SKM-1 (cell line): Measurements from ENCODE around the gene NISCH.

Experiments used
- DNase-seq: peaks from one replicate; lab custom pipeline; 2025; ENCODE audit not compliant: unreplicated experiment; lab: John Stamatoyannopoulos, UW

The NISCH gene

DNA sequence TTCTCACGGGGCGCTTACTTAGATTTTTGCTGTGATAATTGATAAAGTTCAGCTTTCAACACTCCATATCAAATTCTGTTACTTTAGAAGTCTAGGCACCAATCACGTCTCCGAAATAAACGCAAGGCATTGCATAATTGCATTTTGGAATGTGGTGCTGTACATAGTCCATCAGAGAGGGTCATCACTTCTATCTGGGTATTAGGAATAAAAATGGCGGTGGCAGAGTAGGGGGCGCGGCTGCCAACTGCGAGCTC lies 80.6 kb downstream of the NISCH start:
- no peak for DNase-seq

DNA sequence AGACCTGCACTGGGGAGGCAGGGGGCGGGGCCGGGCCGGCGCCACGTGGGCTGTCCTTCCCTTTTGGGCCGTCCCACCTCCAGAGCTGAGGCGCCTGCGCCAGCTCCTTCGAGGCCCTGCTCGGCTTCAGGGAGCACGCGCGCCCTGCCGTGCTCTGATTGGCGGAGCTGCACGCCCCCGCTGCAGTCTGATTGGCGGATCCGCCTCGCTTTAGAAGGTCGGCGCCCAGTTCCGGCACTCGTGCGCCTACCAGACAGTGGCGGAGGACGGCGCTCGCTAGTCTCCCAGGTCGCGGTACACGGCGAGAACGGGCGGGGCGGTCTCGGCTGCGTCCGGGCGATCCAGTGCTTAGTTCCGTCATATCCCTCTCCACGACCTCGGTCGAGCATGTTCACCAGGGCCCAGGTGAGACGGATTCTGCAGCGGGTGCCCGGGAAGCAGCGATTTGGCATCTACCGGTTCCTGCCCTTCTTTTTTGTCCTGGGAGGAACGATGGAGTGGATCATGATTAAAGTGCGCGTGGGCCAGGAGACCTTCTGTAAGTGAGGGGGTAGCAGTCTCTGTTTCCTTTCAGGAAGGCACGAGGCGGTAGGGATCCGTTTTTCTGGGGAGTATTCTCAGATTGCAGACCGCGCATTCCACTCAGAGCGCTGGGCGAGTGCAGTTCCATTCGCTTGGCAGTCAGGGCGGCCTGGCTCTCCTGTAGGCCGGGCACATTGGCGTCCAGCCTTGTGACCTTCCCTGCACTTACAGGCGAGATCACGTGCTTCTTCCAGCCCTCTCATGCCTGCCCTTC lies 81.2 kb downstream of the NISCH start, which contains the start of gene UQCC5:
Gene UQCC5, plus strand, starts transcription at position 237 of the 796 bp plus-strand sequence. Its CDS starts 151 bp downstream, at position 388.
- DNase-seq, result peak; percentile 91

DNA sequence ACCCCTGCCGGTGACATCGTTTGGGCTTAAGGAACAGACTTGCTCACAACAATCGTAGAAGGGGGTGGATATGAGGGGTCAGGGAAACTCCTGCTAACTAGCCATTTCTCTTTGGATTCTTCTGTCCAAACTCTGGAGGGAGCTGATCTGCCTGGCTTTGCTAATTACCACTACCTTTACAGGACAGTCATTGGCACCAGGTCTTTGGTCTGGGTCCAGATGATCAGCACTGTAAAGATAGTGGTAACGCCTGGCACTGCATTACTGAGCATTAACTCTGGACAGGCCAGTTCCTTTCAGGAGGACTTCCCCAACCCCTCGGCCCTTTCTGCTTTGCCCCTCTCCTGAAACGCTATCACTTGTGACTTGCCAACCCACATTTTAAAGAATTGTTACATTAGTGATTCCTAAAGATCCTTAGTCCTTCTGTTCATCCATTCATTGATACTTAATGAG lies 81.8 kb downstream of the NISCH start:
- DNase-seq, result no peak

DNA sequence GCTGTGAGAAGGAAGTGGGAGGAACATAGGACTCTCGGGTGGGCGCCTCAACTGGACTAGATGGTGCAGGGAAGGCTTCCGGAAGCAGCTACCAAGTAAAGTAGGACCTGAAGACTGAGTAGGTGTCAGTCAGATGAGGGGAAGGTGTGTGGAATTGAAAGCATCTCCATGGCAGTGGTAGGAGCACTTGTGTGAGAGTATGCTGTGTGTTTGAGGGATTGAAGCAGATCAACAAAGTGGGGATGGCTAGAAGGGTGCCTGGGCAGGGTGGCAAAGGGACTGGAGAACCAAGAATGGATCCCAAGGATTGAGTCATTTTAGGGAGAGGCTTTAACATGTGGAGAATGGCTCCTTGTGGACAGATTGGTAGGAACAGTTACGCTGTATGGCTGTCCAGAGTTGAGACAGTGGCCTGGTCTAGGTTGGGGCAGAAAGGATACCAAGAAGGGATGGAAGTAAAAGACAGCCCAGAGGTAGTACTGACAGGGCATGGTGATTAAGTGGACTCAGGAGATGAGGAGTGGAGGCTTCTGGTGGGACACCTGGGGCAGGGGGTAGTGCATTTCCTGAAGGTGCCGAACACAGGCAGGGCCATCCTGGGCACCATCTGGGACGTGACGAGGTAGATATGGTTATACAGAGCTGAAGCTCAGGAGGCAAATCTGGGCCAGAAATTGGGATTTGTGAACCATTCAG lies 82.5 kb downstream of the NISCH start:
- DNase-seq, result no peak

DNA sequence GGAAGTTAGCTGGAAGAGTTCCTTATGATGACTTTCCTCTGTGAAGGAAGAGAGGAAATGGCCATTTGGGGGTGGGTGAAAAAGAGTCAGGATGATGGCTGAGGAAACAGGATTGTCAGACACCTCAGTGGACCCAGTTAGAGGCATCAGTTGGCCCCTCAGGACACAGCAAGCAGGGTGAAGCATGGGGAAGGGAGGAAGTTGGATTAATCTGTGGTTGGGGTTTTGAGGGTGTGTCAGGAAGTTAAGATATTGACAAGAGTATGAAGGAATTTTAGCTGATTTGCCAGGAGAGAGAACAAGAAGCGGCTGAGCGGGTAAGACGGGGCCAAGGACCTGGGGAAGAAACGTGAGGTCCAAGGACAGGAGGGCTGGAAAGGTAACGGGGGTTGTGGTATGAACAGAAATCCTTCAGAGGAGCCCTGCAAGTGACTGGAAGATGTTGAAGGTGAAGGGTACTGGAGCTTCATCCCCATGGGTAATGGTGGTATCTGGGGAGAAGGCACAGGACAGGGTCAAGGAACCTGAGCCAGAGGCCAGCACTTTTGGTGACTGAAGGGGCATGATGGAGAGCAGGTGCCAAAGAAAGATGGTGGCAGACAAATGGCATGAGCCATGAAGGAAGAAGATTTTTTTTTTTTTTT lies 83.7 kb downstream of the NISCH start:
- DNase-seq, result no peak

DNA sequence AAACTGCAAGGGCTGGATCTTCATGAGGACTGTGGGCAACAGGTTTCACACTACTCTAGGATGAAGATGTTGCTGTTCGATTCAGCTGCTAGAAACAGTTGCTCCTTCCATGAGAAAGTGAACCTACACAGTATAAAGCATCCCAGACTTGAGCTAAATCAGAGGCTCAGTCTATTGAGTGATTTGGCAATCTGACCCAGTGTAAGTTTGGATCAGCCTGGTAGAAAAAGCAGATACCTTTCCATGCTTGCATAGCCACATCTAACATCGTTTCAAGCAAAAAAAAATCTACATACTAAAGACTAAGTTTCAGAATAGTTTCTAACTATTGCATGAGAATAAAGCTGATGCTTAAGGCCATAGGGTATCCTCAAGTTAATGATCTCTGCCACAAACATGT lies 85.6 kb downstream of the NISCH start:
- DNase-seq, result no peak
